HG03575 (cell line): ENCODE measurements around the gene CAMKV.

ENCODE experiments used
- ATAC-seq: cut with Tn5 transposase; IDR thresholded peaks from one replicate; pipeline ENCODE4 v1.9.1; 2021; ENCODE audit not compliant: unreplicated experiment, insufficient number of reproducible peaks, low FRiP score; ENCODE audit errors: extremely low read depth

Gene CAMKV

DNA sequence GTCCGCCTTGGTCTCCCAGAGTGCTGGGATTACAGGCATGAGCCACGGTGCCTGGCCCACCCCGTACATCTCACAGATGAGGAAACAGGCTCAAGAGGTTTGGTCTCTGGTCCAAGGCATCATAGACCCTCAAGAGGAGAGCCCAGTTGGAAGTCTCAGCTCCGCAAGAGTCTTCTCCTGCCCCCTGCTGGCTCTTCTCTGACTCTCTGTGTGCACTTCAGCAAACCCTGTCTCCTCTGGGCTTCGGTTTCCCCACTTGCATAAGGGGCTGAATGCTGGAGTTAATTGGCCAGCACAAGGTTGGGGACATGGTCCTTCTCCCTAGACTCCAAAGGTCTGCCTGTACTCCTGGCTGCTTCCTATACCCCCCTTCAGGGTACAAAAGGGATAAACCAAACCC is 30.1 kb upstream of the CAMKV start:
- ATAC-seq = no peak

DNA sequence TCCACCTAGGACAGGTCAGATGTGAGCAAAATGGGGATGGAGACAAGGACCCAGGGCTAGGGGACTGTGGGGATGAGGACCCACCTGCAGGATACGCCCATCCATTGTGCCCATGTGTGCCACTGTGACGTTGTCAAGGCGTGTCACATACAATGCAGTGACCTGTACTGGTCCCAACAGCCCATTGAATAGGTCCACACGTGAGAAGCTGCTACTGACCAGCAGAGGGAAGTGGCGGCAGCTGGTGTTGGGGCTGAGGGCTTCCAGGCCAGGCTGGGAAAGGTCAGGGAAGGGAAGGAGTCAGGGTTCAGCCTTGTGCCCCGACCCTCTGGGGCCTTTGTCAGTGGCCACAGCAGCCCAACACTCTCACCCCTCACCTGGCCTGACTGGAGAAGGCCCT is 29.3 kb upstream of the CAMKV start:
- ATAC-seq = no peak

DNA sequence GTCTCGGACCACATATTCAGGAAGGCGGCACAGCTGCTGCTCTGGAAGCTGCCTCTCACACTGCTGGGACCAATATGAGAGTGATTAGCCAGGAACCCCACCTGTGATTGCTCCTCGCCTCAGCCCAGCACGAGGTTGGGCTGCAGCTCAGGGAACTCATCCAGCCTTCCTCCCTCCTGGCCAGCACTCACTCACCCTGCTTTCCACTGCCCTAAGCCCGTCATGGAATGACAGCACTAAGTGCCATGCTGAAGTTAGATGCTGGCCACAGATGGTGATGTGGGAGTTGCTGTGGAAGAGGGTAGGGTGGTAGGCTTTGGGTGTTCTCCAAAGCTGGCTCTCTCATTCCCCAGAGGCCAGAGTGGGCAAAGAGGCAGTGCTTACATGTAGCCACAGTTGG is 26.6 kb upstream of the CAMKV start:
- ATAC-seq = no peak

DNA sequence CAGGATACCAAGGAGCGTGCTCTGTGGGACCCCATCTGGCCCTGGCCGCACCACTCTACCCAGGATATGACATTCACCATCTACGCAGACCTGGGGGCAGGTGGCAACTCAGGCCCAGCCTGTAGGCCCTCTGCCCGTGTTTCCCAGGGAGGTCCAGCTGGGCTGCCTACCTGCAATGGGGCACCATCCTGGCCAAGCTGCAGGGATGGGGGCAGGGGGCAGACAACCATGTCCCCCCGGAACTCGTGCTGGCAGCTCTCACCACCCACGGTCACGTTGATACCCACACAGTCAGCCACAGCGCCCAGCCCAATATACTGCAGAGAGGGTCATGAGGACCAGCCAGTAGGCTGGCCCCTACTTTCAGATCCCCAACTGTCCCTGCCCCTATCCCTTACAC is 26.1 kb upstream of the CAMKV start:
- ATAC-seq = no peak

DNA sequence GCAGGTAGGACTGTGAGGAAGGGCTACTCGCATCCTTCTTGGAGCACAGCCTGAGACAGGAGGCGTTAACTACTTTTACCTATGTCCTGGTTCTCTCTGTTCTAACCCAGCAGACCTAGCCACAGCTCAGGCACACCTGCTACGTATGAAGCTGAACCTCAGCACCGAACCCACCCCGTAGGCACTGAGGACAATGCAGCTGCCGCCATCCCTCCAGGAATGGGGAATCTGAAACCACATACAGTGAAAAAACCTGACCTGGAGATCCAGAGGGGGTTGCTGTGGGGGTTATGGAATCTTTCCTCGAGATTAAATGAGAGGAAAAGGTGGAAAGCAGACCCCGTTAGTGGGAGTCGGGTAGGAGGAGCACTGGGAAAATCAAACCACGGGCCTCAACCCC is 19.6 kb upstream of the CAMKV start:
- no peak for ATAC-seq

DNA sequence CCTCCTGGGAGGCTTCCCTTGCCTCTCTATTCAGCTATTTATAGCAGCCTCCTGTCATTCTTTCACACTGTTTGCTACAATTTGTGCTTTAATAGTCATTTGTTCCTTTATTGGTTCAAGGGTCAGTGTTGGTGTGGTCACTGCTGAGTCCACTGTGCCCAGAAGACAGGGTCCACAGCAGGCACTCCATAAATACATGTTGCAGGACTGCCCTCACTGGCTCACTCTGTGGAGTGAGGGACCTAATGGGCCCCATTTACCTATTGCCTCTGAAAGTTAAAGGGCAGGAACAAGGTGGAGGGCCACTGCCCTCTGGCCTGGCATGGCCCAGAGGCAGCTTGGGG is 17.2 kb upstream of the CAMKV start:
- no peak for ATAC-seq

DNA sequence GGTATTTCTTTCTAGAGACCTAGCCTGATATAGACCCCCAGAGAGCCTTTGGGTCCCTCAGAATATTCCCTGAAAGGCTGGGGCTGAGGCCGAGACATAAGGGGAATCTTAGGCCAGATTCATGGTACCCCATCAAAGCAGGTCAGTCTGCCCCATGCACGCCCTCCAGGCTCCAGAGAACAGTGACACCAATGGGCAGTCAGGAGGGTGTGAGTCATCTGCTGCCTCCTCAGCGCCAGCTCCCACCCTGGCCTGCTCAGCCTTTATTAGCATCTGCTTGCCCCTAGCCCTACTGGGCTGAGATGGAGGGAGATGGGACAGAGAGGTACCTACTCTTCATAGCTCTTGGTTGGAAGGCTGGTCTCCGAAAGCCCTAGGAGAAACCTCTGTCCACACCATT is 14.3 kb upstream of the CAMKV start:
- no peak for ATAC-seq

DNA sequence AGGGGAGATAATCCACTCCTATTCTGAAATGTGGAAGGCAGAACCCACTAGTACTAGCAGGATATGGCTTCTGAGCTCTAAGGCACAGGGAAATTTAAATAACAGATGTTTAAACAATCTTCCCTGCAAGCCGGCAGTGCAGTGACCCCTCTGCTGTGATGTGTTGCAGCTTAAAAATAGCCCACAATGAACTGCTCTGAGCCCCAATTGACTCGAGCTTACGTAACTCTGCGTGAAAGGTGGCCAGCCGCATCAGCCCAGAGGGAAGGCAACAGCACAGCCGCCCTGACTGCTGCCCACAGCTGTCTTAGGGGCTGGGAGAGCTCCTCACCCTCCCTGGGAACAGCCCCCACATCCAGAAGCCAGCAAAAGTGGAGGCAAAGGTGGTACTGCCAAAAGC is 12.5 kb upstream of the CAMKV start:
- ATAC-seq = no peak

DNA sequence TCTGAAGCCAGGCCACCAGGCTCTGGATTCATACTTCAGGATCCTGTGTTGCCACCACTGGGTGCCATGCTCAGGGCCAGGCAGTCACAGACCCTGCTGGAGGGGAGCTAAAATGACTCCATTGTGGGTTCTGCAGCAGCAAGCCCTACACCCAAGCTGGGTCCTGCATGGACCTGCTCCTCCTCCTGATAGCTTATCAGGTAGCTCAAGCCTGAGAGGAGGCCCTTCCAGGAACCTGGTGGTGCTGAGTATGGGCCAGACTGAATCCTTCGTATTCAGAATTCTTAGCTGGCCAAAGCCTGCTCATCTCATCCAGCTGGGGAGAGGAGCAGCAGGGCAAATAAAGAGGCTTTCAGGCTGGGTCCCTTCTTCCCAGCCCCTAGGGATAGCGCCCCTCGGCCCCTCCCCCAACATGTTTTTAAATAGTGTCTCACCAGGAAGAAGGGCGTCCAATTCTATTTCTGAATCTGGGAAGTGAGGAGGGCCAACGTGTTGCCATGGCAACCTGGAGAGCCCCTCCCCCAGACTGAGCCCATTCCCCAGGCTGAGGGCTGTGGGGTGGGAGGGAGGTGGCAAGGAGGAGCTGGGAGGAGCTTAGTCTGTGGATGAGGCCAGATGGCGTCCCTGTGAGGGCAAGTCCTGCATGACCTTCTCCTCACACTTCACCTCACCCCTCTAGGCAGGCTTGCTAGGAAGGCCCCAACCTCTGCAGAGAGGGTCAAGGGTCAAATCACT is 11.0 kb upstream of the CAMKV start:
- ATAC-seq = no peak

DNA sequence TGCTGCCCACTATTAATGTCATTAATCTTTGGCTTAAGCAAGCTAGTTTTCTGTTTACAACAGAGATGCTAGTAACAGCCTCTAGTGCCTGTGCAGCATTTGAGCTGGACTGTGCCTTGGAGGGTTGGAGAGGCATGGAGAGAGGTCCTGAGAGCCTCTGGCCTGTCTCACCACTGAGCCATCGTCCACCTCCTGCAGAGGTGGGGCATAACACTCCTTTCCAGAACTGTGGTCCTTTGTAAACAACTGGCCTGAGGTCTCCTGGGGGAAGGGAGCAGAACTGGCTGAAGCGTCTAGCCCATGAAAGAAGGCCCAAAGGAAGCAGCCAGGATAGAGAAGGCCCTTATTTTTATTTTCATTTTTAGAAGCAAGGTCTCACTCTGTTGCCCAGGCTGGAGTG is 10.0 kb upstream of the CAMKV start:
- ATAC-seq = no peak

DNA sequence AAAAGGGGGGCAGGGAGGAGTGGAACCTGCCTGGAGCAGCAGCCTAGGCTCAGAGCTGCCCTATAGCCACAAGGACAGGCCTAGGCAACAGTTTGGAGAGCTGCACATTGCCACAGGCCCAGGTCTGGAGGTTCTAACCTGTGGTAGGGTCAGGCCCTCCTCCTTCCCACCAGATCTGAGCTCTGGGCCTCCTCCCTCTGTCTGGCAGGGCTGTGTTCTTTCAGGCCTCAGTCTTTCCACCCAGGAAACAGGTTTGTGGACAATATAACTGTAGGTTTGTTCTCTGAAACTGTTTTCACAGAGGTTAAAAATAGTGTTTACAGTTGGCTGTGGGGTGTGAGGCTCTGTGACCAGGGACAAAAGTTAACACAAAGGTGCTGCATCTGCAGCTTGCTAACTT is 9.0 kb upstream of the CAMKV start:
- ATAC-seq = no peak

DNA sequence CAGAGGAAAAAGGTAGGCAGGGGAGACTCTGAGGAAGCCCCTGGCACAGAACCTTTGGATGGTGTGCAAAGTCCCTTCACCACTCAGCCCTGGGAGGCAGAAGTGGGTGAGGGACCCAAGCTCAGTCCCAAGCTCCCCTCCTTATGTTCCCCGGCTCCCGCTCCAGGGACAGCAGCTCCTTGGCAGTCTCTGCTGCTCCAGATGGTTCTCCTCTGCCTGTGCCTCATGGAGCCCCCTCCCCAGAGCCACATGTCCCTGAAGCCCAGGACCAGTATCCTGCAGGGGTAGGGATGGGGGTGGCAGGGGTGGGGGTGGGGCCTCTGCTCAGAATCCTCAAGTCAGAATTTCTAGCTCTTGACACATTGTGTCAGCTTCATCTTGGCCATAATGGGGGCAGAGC is 8.0 kb upstream of the CAMKV start:
- no peak for ATAC-seq

DNA sequence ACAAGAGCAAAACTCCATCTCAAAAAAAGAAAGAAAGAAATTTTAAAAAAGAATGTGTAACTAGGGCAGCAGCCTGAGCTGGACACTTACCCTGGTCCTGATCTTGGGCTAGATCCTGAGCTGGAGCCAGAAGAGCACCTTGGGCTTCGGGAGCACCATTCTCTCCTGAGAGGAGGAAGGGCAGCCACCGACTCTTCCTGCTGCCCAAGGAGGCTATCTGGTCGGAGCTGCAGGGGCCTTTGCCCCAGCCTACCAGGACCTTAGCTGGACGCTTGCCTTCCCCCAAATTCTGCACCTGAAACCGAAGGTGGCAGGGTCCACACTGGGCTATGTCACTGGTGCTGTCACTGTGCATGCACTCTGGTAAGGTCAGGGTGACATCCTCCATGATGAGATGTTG is 6.9 kb upstream of the CAMKV start:
- no peak for ATAC-seq

DNA sequence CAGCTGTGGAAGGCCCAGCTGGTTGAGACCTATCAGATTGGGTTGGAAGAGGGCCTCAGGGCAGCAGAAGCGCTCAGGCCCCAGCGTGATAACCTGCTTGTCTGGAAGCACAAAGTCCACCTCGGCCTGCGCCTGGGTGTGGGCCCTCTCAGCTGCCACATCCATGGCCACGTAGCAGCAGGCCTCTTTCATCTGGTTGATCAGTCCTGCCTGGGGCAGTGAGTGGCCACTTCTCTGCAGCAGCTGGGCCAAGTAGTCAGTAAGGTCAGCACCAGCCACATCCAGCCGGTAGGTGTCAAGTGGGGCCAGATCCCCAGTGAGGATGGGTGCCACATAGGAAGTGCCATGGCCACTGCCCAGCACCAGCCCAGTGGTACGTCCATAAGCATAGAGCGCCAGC is 3.9 kb upstream of the CAMKV start:
- no peak for ATAC-seq

DNA sequence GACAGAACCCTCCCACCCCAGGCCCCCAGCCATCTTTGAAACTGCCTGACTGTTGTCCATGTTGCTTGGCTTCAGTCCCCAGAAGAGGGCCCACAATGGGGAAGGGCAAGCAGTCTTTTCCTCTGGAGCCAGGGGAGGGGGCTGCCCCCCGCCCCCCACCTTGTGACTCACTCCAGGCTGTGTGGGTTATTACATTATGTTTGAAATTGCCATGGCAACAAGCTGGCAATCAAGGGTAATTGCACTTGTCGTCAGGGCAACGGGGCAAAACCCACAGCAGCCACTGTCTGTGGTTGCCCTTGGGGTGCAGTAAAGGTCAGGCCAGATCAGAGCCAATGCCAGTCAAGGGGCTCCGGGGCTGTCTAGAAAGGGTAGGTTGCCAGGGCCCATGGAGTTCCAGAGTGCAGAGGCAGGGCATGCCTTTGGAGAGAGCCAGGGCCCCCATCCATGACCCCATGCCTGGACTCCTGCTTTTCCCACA is 3.1 kb upstream of the CAMKV start:
- ATAC-seq = no peak

DNA sequence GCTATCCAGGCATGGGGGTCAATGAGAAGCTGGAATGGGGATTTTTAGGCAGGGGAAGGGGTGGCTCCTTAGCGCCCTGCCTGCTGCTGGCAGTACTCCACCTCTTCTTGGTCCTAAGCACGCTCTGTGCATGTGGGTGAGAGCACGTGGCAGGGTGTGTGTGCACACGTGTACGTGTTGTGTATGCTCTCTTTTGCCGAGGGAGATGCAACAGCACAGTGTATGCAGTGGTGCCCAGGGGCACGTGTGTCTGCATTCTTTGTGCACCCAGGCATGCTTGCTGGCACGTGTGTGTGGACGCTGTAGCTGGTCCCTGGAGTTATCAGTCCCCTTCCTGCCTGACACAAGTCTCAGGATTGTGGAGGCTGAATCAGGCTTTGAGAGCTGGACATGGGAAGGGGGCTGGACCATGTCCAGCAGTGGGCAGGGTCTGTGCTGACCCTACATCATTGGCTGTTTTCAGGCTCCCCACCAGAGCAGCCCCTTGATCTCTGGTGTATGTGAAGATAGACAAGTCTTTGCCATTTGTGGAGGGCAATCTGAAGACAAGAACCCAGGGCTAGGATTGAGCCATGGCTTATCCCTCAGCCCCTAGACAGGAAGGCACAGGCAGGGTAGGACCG is 1.9 kb upstream of the CAMKV start:
- no peak for ATAC-seq

DNA sequence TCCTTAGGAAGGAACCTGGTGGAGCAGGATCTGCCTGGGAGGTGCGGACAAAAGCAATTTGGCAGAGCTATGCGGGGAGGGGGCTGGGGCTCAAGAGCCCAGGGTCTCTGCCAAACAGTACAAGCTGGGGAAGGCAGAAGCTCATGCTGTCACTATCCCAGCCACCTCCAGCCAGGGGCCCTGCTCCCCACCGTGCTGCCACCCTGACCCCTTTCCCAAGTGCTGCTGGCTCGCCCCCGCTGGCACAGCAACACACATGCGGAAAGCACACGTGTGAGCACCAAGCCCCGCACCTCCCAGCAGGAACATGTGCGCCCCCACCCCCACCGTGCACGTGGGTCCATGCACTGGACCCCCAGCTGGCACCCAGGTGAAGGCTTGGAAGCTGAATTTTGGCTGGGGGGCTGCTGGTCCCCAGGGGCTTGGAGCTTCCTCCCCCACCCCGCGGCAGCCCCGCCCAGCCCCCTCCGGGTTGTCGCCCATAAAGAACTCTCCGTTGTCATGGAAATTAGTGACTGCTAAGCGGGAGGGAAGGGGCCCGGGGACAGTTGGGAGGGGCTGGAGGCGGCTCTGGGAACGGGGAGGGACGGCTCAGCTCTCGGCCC is 742 bp downstream of the CAMKV start:
- ATAC-seq = no peak

DNA sequence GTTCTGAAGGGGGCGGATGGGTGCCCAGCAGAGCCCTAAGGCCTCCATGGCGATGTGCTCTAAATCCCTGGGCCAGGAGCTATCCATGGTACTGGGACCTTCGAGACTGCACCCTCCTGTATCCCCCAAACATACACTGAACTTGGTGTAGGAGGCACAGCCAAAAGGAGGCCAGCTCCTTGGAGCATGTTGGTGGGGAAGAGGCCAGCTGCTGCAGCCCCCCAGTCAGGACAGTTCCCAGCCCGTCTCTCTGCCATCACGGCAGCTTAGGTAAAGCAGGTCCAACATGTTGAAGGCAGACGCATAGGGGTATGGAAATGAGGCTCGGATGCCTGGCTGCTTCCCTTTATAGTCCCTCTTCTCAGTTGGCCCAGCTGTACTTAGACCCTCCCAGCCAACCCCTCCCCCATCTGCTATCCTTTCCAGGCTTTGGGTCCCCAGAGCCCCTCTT is 1.8 kb downstream of the CAMKV start:
- ATAC-seq = no peak

DNA sequence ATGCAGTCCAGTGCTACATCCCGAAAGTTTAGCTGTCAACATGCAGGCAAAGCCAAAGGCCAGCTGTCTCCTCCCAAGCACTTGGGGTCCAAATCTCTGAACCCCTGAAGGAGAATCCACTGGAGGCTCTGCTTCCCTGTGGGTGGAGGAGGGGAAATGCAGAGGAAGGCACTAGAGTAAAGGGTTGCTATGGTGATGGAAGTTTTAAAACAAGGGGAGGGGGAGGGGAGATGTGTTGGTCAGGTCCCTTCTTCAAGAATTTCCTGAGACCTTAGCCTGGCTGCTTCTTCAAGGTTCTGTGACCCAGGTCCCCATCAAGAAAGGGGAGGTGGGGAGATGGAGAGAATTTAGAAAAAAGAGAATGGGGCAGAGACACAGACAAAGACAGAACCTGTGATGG is 2.3 kb downstream of the CAMKV start:
- no peak for ATAC-seq

DNA sequence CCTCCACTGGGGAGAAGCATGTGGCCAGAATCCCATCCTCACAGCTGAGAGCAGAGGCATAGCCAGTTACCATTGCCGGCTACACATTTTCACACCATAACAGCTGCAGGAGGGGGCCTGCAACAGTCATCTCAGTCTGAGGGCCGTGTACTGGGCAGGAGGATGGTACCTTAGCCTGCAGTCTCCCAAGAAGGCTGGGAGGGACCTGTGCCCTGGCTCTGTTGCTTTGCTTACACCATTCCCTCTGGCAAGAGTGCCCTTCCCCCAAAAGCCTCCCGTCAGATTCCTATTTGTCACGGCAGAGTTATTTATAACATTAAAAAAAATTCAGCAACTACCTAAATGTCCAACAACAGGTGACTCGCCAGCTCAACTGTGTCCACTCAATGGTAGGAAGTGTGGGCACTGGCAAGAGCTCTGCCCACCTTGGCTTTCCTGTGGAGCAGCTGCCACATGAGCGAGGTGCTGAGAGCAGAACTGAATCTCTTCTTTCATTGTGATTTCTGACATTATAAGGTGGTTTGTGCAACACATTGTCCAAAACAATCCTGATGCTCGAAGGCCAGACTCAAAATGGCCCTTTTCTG is 4.4 kb downstream of the CAMKV start:
- ATAC-seq = no peak
